Uterus (tissue), 2 donors: ENCODE data around the gene BHLHE41.

Experiments
- POLR2A ChIP-seq, 2 donors: fragments of 450-650 bp; IDR thresholded peaks; one replicate each; pipeline ENCODE4 v1.6.1; 2016; ENCODE audit warnings: antibody characterized with exemption in 2 of 2, mild to moderate bottlenecking in 1 of 2, moderate library complexity in 1 of 2
- TF ChIP-seq, protein P1 (sequence below), 4 experiments: fragments of 200-600 bp in 2 of 4; fragments of 450-650 bp in 2 of 4; sonication (generic) in 2 of 4; IDR thresholded peaks; one replicate each; pipeline ENCODE4 v1.5.1; 2016 to 2019; ENCODE audit warnings: antibody characterized with exemption in 4 of 4, mild to moderate bottlenecking in 2 of 4, moderate library complexity in 1 of 4

DNA sequence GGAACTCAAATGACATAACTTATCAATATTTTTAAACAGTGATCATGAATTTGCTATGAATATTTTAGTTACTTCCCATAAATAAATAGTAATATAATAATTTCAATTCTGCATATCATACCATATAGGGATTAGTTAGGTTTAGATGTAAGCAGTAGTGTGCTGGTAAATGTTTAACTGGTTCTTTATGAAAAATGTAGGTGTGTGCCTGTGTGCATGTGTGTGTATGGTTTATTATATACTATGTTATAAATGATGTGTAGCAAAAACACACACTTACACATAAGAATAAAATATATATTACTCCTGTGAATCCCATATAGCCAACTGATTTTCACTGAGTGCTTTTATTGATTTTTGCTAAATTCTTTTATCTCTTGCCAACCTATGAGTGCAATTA lies 14.0 kb upstream of the BHLHE41 start:
- no peak for TF ChIP-seq POLR2A (IDR thresholded peaks at IDR 0.05)
- TF ChIP-seq, protein P1, sequence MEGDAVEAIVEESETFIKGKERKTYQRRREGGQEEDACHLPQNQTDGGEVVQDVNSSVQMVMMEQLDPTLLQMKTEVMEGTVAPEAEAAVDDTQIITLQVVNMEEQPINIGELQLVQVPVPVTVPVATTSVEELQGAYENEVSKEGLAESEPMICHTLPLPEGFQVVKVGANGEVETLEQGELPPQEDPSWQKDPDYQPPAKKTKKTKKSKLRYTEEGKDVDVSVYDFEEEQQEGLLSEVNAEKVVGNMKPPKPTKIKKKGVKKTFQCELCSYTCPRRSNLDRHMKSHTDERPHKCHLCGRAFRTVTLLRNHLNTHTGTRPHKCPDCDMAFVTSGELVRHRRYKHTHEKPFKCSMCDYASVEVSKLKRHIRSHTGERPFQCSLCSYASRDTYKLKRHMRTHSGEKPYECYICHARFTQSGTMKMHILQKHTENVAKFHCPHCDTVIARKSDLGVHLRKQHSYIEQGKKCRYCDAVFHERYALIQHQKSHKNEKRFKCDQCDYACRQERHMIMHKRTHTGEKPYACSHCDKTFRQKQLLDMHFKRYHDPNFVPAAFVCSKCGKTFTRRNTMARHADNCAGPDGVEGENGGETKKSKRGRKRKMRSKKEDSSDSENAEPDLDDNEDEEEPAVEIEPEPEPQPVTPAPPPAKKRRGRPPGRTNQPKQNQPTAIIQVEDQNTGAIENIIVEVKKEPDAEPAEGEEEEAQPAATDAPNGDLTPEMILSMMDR (IDR thresholded peaks at IDR 0.05), result no peak
